Astrocyte (in vitro differentiated cells and primary cell): Measurements from ENCODE around the gene FGFR3.
"Not testable (repeated sequence)": the region's sequence is repeated elsewhere in the genome, so short reads cannot be mapped to it uniquely, and the experiment has no call there.

Source experiments
- EZH2 ChIP-seq: IDR thresholded peaks from 2 replicates; pipeline ENCODE4 v1.6.1; 2012; ENCODE audit warnings: mild to moderate bottlenecking, low read length, inconsistent platforms; ENCODE audit not compliant: insufficient read depth
- TF ChIP-seq, protein P1 (sequence below): IDR thresholded peaks from 2 replicates; pipeline ENCODE4 v1.5.1; 2011; ENCODE audit warnings: low read depth, mild to moderate bottlenecking, inconsistent platforms, low read length, moderate library complexity; ENCODE audit not compliant: insufficient read depth

- TF ChIP-seq, protein P1, sequence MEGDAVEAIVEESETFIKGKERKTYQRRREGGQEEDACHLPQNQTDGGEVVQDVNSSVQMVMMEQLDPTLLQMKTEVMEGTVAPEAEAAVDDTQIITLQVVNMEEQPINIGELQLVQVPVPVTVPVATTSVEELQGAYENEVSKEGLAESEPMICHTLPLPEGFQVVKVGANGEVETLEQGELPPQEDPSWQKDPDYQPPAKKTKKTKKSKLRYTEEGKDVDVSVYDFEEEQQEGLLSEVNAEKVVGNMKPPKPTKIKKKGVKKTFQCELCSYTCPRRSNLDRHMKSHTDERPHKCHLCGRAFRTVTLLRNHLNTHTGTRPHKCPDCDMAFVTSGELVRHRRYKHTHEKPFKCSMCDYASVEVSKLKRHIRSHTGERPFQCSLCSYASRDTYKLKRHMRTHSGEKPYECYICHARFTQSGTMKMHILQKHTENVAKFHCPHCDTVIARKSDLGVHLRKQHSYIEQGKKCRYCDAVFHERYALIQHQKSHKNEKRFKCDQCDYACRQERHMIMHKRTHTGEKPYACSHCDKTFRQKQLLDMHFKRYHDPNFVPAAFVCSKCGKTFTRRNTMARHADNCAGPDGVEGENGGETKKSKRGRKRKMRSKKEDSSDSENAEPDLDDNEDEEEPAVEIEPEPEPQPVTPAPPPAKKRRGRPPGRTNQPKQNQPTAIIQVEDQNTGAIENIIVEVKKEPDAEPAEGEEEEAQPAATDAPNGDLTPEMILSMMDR = not testable (repeated sequence)
- TF ChIP-seq EZH2 = not testable (repeated sequence)
Measured at GRCh38 chr4:1844618-1845017, 51.5 kb downstream of the FGFR3 start.
